Panc1 (cell line): ENCODE data around the gene SIRT6. TPM values are rescaled to one million over a fixed set of nuclear protein-coding genes. Genes with fewer than 3 reads are reported as not detected.

Source experiments
- ATAC-seq: fragments of 200-7000 bp; cut with Tn5 transposase; 2 replicates; pipeline ENCODE4 v1.9.1; 2020; ENCODE audit warnings: mild to moderate bottlenecking, moderate library complexity
- BruUV-seq: library from RNA; stranded (reverse); fragments of 400-500 nt; replicated peaks from 2 replicates; lab custom pipeline; 2021; lab: Mats Ljungman, UMichigan
- CTCF ChIA-PET: fragments of 300-600 bp; sonication (Branson Sonifier 250); formaldehyde crosslinking; loops from one replicate; lab custom pipeline; 2022; ENCODE audit warnings: antibody characterized with exemption; lab: Charles Lee
- POLR2A ChIA-PET: fragments of 300-600 bp; sonication (Branson Sonifier 250); formaldehyde crosslinking; loops from one replicate; lab custom pipeline; 2022; ENCODE audit warnings: antibody characterized with exemption; lab: Charles Lee
- DNase-seq: peaks from one replicate; pipeline ENCODE4 v3.0.0-alpha.2; 2010; ENCODE audit warnings: low read depth, low spot score
- H3K27ac ChIP-seq: 2 replicates; pipeline ENCODE4 v1.5.1; 2011; ENCODE audit warnings: mild to moderate bottlenecking, low read length, inconsistent platforms
- H3K27me3 ChIP-seq: fragments of 200-500 bp; sonication (Bioruptor generic); 2 replicates; pipeline ENCODE4 v1.6.0; 2014; ENCODE audit warnings: low read length, inconsistent platforms; ENCODE audit not compliant: control insufficient read depth, insufficient read depth
- H3K36me3 ChIP-seq: fragments of 200-500 bp; sonication (Bioruptor generic); 2 replicates; pipeline ENCODE4 v1.5.1; 2014; ENCODE audit warnings: inconsistent platforms, mild to moderate bottlenecking, low read length, moderate library complexity; ENCODE audit not compliant: control insufficient read depth, insufficient read depth
- H3K4me1 ChIP-seq: 2 replicates; pipeline ENCODE4 v1.5.1; 2011; ENCODE audit warnings: inconsistent platforms, mild to moderate bottlenecking, low read length, moderate library complexity; ENCODE audit not compliant: control insufficient read depth, insufficient read depth
- H3K4me3 ChIP-seq, 2 experiments: 2 replicates each; pipeline ENCODE4 v1.5.1; 2011 to 2012; ENCODE audit warnings: low read depth in 2 of 2, low read length in 2 of 2, mild to moderate bottlenecking in 2 of 2, inconsistent platforms in 1 of 2, moderate library complexity in 1 of 2
- H3K9me3 ChIP-seq: fragments of 200-500 bp; sonication (Bioruptor generic); 2 replicates; pipeline ENCODE4 v1.5.1; 2014; ENCODE audit warnings: low read depth, mild to moderate bottlenecking, inconsistent platforms, low read length, moderate library complexity; ENCODE audit not compliant: control insufficient read depth, insufficient read depth
- POLR2AphosphoS5 ChIP-seq: IDR thresholded peaks from 2 replicates; pipeline ENCODE4 v1.6.1; 2012; ENCODE audit warnings: mild to moderate bottlenecking, low read depth, low read length, moderate library complexity
- SIN3A ChIP-seq: IDR thresholded peaks from 2 replicates; pipeline ENCODE4 v1.6.1; 2012; ENCODE audit warnings: low read depth, mild to moderate bottlenecking, low read length, moderate library complexity, borderline replicate concordance; ENCODE audit not compliant: insufficient read depth
- TCF7L2 ChIP-seq: IDR thresholded peaks from 2 replicates; pipeline ENCODE4 v1.6.1; 2011; ENCODE audit warnings: mild to moderate bottlenecking, low read depth, low read length, inconsistent platforms
- in situ Hi-C: cut with HindIII; loops from 2 replicates; pipeline ENCODE4 v1.10.0; 2016; ENCODE audit warnings: low sequenced_read_pairs, low pct_unique_long_range_greater_than_20kb
- intact Hi-C: fragments of 100-400 bp; cut with micrococcal nuclease; formaldehyde crosslinking; loops from one replicate; pipeline ENCODE4 v1.10.0; 2022; ENCODE audit not compliant: unreplicated experiment
- total RNA-seq: library from RNA; stranded (reverse); gene quantifications from one replicate; pipeline ENCODE4 v1.2.1, GENCODE V29; 2021; ENCODE audit not compliant: unreplicated experiment
- TF ChIP-seq, protein P1 (sequence below): fragments of 450-650 bp; IDR thresholded peaks from 2 replicates; pipeline ENCODE4 v1.5.1; 2017; ENCODE audit warnings: mild to moderate bottlenecking
- TF ChIP-seq, protein P2 (sequence below), 2 experiments: IDR thresholded peaks; 2 replicates each; pipeline ENCODE4 v1.6.1; 2011 to 2012; ENCODE audit warnings: low read depth in 2 of 2, control low read depth in 1 of 2, low read length in 1 of 2, mild to moderate bottlenecking in 1 of 2, moderate library complexity in 1 of 2; ENCODE audit not compliant: insufficient read depth in 1 of 2

The SIRT6 gene
- total RNA-seq, 1 experiment from 2014 or later = 19.8 TPM

DNA sequence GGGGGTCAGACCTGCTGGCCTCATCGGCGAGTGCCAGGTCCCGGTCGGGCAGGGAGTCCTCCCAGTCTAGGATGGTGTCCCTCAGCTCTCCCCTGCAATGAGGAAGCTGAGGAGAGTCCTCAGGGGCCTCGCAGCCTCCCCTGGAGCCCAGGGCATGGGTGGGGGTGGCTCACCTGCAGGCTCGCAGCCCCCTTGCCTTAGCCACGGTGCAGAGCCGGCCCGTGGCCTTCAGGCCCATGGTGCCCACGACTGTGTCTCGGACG is 6.8 kb downstream of the SIRT6 start:
- in situ Hi-C loops (no loop called here), intact Hi-C loops (no loop called here)
- no peak overlapping the region for H3K4me3 ChIP-seq
- no peak for DNase-seq
- ChIA-PET POLR2A (no interaction called here), CTCF (no interaction called here)
- no peaks in the 10 kb centered on the region for H3K27me3 ChIP-seq
- no peak overlapping the region for H3K27ac ChIP-seq
- H3K4me1 ChIP-seq = peaks cover 4% of the 10 kb centered on the region
- no TSS peak for BruUV-seq
- no peaks in the 10 kb centered on the region for H3K9me3 ChIP-seq
- no peaks in the 10 kb centered on the region for H3K36me3 ChIP-seq
- TF ChIP-seq, protein P1, sequence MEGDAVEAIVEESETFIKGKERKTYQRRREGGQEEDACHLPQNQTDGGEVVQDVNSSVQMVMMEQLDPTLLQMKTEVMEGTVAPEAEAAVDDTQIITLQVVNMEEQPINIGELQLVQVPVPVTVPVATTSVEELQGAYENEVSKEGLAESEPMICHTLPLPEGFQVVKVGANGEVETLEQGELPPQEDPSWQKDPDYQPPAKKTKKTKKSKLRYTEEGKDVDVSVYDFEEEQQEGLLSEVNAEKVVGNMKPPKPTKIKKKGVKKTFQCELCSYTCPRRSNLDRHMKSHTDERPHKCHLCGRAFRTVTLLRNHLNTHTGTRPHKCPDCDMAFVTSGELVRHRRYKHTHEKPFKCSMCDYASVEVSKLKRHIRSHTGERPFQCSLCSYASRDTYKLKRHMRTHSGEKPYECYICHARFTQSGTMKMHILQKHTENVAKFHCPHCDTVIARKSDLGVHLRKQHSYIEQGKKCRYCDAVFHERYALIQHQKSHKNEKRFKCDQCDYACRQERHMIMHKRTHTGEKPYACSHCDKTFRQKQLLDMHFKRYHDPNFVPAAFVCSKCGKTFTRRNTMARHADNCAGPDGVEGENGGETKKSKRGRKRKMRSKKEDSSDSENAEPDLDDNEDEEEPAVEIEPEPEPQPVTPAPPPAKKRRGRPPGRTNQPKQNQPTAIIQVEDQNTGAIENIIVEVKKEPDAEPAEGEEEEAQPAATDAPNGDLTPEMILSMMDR = no peak
- no peak for TF ChIP-seq SIN3A
- TF ChIP-seq TCF7L2 = no peak
- no peak for TF ChIP-seq POLR2AphosphoS5
- TF ChIP-seq, protein P2, sequence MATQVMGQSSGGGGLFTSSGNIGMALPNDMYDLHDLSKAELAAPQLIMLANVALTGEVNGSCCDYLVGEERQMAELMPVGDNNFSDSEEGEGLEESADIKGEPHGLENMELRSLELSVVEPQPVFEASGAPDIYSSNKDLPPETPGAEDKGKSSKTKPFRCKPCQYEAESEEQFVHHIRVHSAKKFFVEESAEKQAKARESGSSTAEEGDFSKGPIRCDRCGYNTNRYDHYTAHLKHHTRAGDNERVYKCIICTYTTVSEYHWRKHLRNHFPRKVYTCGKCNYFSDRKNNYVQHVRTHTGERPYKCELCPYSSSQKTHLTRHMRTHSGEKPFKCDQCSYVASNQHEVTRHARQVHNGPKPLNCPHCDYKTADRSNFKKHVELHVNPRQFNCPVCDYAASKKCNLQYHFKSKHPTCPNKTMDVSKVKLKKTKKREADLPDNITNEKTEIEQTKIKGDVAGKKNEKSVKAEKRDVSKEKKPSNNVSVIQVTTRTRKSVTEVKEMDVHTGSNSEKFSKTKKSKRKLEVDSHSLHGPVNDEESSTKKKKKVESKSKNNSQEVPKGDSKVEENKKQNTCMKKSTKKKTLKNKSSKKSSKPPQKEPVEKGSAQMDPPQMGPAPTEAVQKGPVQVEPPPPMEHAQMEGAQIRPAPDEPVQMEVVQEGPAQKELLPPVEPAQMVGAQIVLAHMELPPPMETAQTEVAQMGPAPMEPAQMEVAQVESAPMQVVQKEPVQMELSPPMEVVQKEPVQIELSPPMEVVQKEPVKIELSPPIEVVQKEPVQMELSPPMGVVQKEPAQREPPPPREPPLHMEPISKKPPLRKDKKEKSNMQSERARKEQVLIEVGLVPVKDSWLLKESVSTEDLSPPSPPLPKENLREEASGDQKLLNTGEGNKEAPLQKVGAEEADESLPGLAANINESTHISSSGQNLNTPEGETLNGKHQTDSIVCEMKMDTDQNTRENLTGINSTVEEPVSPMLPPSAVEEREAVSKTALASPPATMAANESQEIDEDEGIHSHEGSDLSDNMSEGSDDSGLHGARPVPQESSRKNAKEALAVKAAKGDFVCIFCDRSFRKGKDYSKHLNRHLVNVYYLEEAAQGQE (IDR thresholded peaks at IDR 0.05; ENCODE audit: insufficient read depth in 1 of 2, low read depth in 2 of 2, low read length in 1 of 2) = no peak
- ATAC-seq = no peak

DNA sequence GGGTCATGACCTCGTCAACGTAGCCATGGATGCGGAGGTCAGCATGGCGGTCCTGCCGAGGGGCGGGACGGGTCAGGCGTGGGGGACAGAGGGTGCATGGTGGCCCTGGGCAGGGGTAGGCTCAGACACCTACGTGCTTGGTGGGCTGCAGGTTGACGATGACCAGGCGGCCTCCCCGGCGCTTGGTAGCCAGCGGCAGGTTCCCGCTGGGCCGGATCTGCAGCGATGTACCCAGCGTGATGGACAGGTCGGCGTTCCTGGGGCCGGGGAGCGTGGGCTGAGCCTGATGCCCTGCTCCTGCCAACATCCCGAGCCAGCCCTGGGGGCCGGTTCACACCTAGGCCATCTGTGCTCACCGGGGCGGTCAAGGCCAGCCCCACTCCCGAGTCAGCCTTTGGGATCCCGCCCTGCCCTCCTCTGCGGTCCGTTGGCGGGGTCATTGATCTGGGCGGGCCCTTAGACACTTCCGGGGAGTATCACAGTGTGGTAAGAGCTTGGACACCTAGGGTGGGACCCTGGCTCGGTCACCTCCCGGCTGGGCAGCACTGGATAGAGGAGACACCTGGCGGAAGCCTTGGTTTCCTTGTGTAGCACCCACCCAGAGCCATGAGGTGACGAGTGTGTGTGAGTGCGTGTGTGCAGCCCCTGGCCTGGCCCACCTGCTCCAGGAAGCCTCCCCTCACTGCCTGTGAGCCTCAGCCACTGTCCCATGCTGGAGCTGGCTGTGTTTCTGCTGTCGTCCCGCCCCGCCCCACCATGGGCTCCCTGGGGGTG is 7.3 kb downstream of the SIRT6 start:
- in situ Hi-C loops (no loop called here), intact Hi-C loops (no loop called here)
- BruUV-seq = no TSS peak
- DNase-seq (no peak), ATAC-seq (no peak)
- Histone ChIP-seq H3K9me3 (no peaks in the 10 kb centered on the region), H3K27me3 (no peaks in the 10 kb centered on the region), H3K4me1 (peaks cover 4% of the 10 kb centered on the region), H3K36me3 (no peaks in the 10 kb centered on the region), H3K27ac (no peak overlapping the region), H3K4me3 (no peak overlapping the region)
- no peak for TF ChIP-seq SIN3A
- no peak for TF ChIP-seq TCF7L2
- no peak for TF ChIP-seq POLR2AphosphoS5
- TF ChIP-seq, protein P1 = no peak
- TF ChIP-seq, protein P2 (IDR thresholded peaks at IDR 0.05; ENCODE audit: insufficient read depth in 1 of 2, low read depth in 2 of 2, low read length in 1 of 2) = no peak
- POLR2A ChIA-PET = interaction anchor here (0.6 kb wide), 1 partner anchor 1633 kb away, joined by 3 read pairs; no protein-coding TSS in a partner anchor
- CTCF ChIA-PET = no interaction called here
